GM19324 (cell line): ENCODE measurements around the gene KLHL28.
"Not testable (repeated sequence)": the region's sequence is repeated elsewhere in the genome, so short reads cannot be mapped to it uniquely, and the experiment has no call there.

Experiments
- ATAC-seq: cut with Tn5 transposase; IDR thresholded peaks from one replicate; pipeline ENCODE4 v1.9.1; 2021; ENCODE audit warnings: mild to moderate bottlenecking, moderate library complexity; ENCODE audit not compliant: unreplicated experiment, low FRiP score

The KLHL28 gene

GRCh38 chr14:44897845-44898151, 63.9 kb downstream of the KLHL28 start:
- ATAC-seq: no peak

- ATAC-seq: peak; percentile 94
These were observed 64.5 kb downstream of the KLHL28 start for GRCh38 chr14:44897041-44897844.

GRCh38 chr14:44896275-44897040, 65.3 kb downstream of the KLHL28 start:
- no peak for ATAC-seq

GRCh38 chr14:44895716-44896115, 66.0 kb downstream of the KLHL28 start:
- ATAC-seq: no peak

- no peak for ATAC-seq
These were observed 68.2 kb downstream of the KLHL28 start for GRCh38 chr14:44893535-44893934.

GRCh38 chr14:44891726-44892372, 69.9 kb downstream of the KLHL28 start:
- ATAC-seq: not testable (repeated sequence)

GRCh38 chr14:44889595-44890471, 71.9 kb downstream of the KLHL28 start:
- ATAC-seq: no peak

GRCh38 chr14:44887596-44887955, 74.2 kb downstream of the KLHL28 start:
- no peak for ATAC-seq

- ATAC-seq: no peak
These were observed 74.7 kb downstream of the KLHL28 start for GRCh38 chr14:44886860-44887595.

- ATAC-seq: no peak
These were observed 81.0 kb downstream of the KLHL28 start for GRCh38 chr14:44880791-44881190.
